Fibroblast of lung (primary cell): ENCODE results near the gene KLK14. TPM values are rescaled to one million over a fixed set of nuclear protein-coding genes. Genes with fewer than 3 reads are reported as not detected.

Experiments used
- DNase-seq, 2 donors: peaks; one replicate each; pipeline versions ENCODE4 v3.0.0 to v3.0.0-alpha.2; 2010; ENCODE audit warnings: low read depth in 2 of 2
- H2AFZ ChIP-seq: 2 replicates; pipeline ENCODE4 v1.5.1; 2012; ENCODE audit warnings: low read length, control low read depth, inconsistent platforms
- H3K27ac ChIP-seq: 2 replicates; pipeline ENCODE4 v1.5.1; 2011; ENCODE audit warnings: low read length, control low read depth; ENCODE audit not compliant: insufficient read depth
- H3K27me3 ChIP-seq: 2 replicates; pipeline ENCODE4 v1.5.1; 2011; ENCODE audit warnings: mild to moderate bottlenecking, low read length; ENCODE audit not compliant: control insufficient read depth, insufficient read depth
- H3K36me3 ChIP-seq: 2 replicates; pipeline ENCODE4 v1.5.1; 2011; ENCODE audit warnings: low read length; ENCODE audit not compliant: control insufficient read depth, insufficient read depth
- H3K4me1 ChIP-seq: 2 replicates; pipeline ENCODE4 v1.5.1; 2011; ENCODE audit warnings: low read length; ENCODE audit not compliant: control insufficient read depth, insufficient read depth; ENCODE audit errors: extremely low read depth
- H3K4me2 ChIP-seq: 2 replicates; pipeline ENCODE4 v1.5.1; 2011; ENCODE audit warnings: low read length, control low read depth; ENCODE audit not compliant: insufficient read depth; ENCODE audit errors: extremely low read depth
- H3K4me3 ChIP-seq, 4 experiments: fragments of 200-600 bp in 1 of 4; sonication (generic) in 1 of 4; replicated peaks in 1 of 4; 2 replicates each; pipeline ENCODE4 v1.5.1; 2011 to 2016; ENCODE audit warnings: low read length in 4 of 4, low read depth in 3 of 4, mild to moderate bottlenecking in 3 of 4, control low read depth in 2 of 4, inconsistent platforms in 1 of 4, mixed read lengths in 1 of 4; ENCODE audit not compliant: insufficient read depth in 1 of 4; ENCODE audit errors: control extremely low read depth in 1 of 4
- H3K79me2 ChIP-seq: 2 replicates; pipeline ENCODE4 v1.5.1; 2012; ENCODE audit warnings: mild to moderate bottlenecking, low read length, inconsistent platforms; ENCODE audit not compliant: control insufficient read depth, insufficient read depth
- H3K9ac ChIP-seq: 2 replicates; pipeline ENCODE4 v1.5.1; 2011; ENCODE audit warnings: mild to moderate bottlenecking, low read length, control low read depth; ENCODE audit not compliant: insufficient read depth
- H3K9me3 ChIP-seq: 2 replicates; pipeline ENCODE4 v1.5.1; 2012; ENCODE audit warnings: low read depth, low read length; ENCODE audit not compliant: control insufficient read depth, insufficient read depth
- H4K20me1 ChIP-seq: 2 replicates; pipeline ENCODE4 v1.5.1; 2011; ENCODE audit warnings: low read length; ENCODE audit not compliant: control insufficient read depth, insufficient read depth; ENCODE audit errors: extremely low read depth
- CTCF ChIP-seq, 2 donors: IDR thresholded peaks in 1 of 2; conservative IDR thresholded peaks in 1 of 2; 1 replicate in 1 of 2; 2 replicates in 1 of 2; pipeline ENCODE4 v1.5.1; 2011 to 2012; ENCODE audit warnings: low read length in 2 of 2, control low read depth in 1 of 2, inconsistent platforms in 1 of 2, low read depth in 1 of 2, mild to moderate bottlenecking in 1 of 2
- EZH2 ChIP-seq: IDR thresholded peaks from 2 replicates; pipeline ENCODE4 v1.5.1; 2012; ENCODE audit warnings: low read length, control low read depth, mild to moderate bottlenecking; ENCODE audit errors: missing control alignments
- polyA plus RNA-seq, 2 donors: library from polyadenylated mRNA; depleted of rRNA in 1 of 2; stranded (reverse) in 1 of 2; unstranded in 1 of 2; fragments of >200 nt; gene quantifications; 2 replicates each; pipeline ENCODE4 v1.2.1, GENCODE V29; 2011 to 2012; ENCODE audit warnings: missing spikeins in 1 of 2
- total RNA-seq: library from RNA; depleted of rRNA; stranded (reverse); fragments of >200 nt; gene quantifications from 2 replicates; pipeline ENCODE4 v1.2.1, GENCODE V29; 2014

KLK14 gene
- total and polyA plus RNA-seq, 2 donors (not counting 1 experiment from before 2014, with no cell fraction given): not detected

- no peak overlapping the region for H3K27ac ChIP-seq
- no peak overlapping the region for H3K4me2 ChIP-seq
- H3K36me3 ChIP-seq: no peaks in the 10 kb centered on the region
- H3K9ac ChIP-seq: no peak overlapping the region
- H3K9me3 ChIP-seq: no peaks in the 10 kb centered on the region
- no peaks in the 10 kb centered on the region for H4K20me1 ChIP-seq
- no peak for TF ChIP-seq CTCF (conservative IDR thresholded peaks at IDR 0.05 in 1 of 2, IDR thresholded peaks at IDR 0.05 in 1 of 2; ENCODE audit: low read depth in 1 of 2, low read length in 2 of 2)
- TF ChIP-seq EZH2: no peak
- no peak overlapping the region for H3K4me3 ChIP-seq
- H3K4me1 ChIP-seq: no peaks in the 10 kb centered on the region
- H3K27me3 ChIP-seq: no peaks in the 10 kb centered on the region
- H3K79me2 ChIP-seq: no peaks in the 10 kb centered on the region
- H2AFZ ChIP-seq: no peak overlapping the region
- no peak for DNase-seq
These were observed 45.5 kb upstream of the KLK14 start for GRCh38 chr19:51128227-51128626.

GRCh38 chr19:51127755-51128154, 45.1 kb upstream of the KLK14 start:
- Histone ChIP-seq H2AFZ (no peak overlapping the region), H3K9me3 (no peaks in the 10 kb centered on the region), H3K4me1 (no peaks in the 10 kb centered on the region), H3K36me3 (no peaks in the 10 kb centered on the region), H3K4me3 (no peak overlapping the region), H3K27me3 (no peaks in the 10 kb centered on the region), H3K27ac (no peak overlapping the region), H3K9ac (no peak overlapping the region), H3K4me2 (no peak overlapping the region), H4K20me1 (no peaks in the 10 kb centered on the region), H3K79me2 (no peaks in the 10 kb centered on the region)
- DNase-seq: peak in 1 of 2 donors; percentile 10
- TF ChIP-seq CTCF (conservative IDR thresholded peaks at IDR 0.05 in 1 of 2, IDR thresholded peaks at IDR 0.05 in 1 of 2; ENCODE audit: low read depth in 1 of 2, low read length in 2 of 2): no peak
- TF ChIP-seq EZH2: no peak

GRCh38 chr19:51127032-51127431, 44.3 kb upstream of the KLK14 start:
- no peak overlapping the region for H3K9ac ChIP-seq
- H3K9me3 ChIP-seq: no peaks in the 10 kb centered on the region
- H3K27me3 ChIP-seq: no peaks in the 10 kb centered on the region
- H3K79me2 ChIP-seq: no peaks in the 10 kb centered on the region
- TF ChIP-seq EZH2 (no peak), CTCF (conservative IDR thresholded peaks at IDR 0.05 in 1 of 2, IDR thresholded peaks at IDR 0.05 in 1 of 2; ENCODE audit: low read depth in 1 of 2, low read length in 2 of 2) (no peak)
- H4K20me1 ChIP-seq: no peaks in the 10 kb centered on the region
- no peak overlapping the region for H3K27ac ChIP-seq
- H3K4me3 ChIP-seq: no peak overlapping the region
- no peaks in the 10 kb centered on the region for H3K36me3 ChIP-seq
- DNase-seq: no peak
- no peak overlapping the region for H2AFZ ChIP-seq
- no peaks in the 10 kb centered on the region for H3K4me1 ChIP-seq
- no peak overlapping the region for H3K4me2 ChIP-seq
